ENCODE measurements around the gene CAPN5. TPM values are rescaled to one million over a fixed set of nuclear protein-coding genes. Genes with fewer than 3 reads are reported as not detected.

The CAPN5 gene
- total RNA-seq, 1 experiment from 2014 or later, result 22.3 TPM

GRCh38 chr11:77063861-77064260 is 2.9 kb upstream of the CAPN5 start:
- H3K36me3 Mint-ChIP-seq (ENCODE audit: insufficient read depth, unreplicated experiment), result peaks cover 30% of the 10 kb centered on the region
- peak overlapping the region; percentile 36 for H3K27ac Mint-ChIP-seq (ENCODE audit: unreplicated experiment)
- intact Hi-C loops (cut with micrococcal nuclease; ENCODE audit: unreplicated experiment), result loop anchor here (1.0 kb wide), 1 partner anchor 27 kb away; no protein-coding TSS in a partner anchor
- H3K4me1 Mint-ChIP-seq (ENCODE audit: low read depth, unreplicated experiment), result peaks cover 54% of the 10 kb centered on the region
- no peak for DNase-seq
- H3K27me3 Mint-ChIP-seq (ENCODE audit: unreplicated experiment), result no peaks in the 10 kb centered on the region
- no TSS peak for BruUV-seq (replicated peaks)
- H3K9me3 Mint-ChIP-seq (ENCODE audit: low read depth, unreplicated experiment), result peaks cover 2% of the 10 kb centered on the region
- CTCF ChIA-PET, result interaction anchor here (0.6 to 3.0 kb wide), 5 partner anchors 9 to 143 kb away, joined by 3 to 71 read pairs (median 9); no protein-coding TSS in a partner anchor
- H3K4me3 Mint-ChIP-seq (ENCODE audit: low read depth, unreplicated experiment), result no peak overlapping the region
- no peak for TF ChIP-seq CTCF (IDR thresholded peaks at IDR 0.05; ENCODE audit: unreplicated experiment)

GRCh38 chr11:77064648-77065217 is 2.0 kb upstream of the CAPN5 start:
- intact Hi-C loops (cut with micrococcal nuclease; ENCODE audit: unreplicated experiment), result no loop called here
- no TSS peak for BruUV-seq (replicated peaks)
- CTCF ChIA-PET, result interaction anchor here (2.1 to 2.4 kb wide), 2 partner anchors 22 to 26 kb away, joined by 6 to 8 read pairs; no protein-coding TSS in a partner anchor
- Mint-ChIP-seq H3K9me3 (ENCODE audit: low read depth, unreplicated experiment) (peaks cover 2% of the 10 kb centered on the region), H3K27me3 (ENCODE audit: unreplicated experiment) (no peaks in the 10 kb centered on the region), H3K27ac (ENCODE audit: unreplicated experiment) (no peak overlapping the region), H3K4me3 (ENCODE audit: low read depth, unreplicated experiment) (no peak overlapping the region), H3K4me1 (ENCODE audit: low read depth, unreplicated experiment) (peaks cover 54% of the 10 kb centered on the region), H3K36me3 (ENCODE audit: insufficient read depth, unreplicated experiment) (peaks cover 30% of the 10 kb centered on the region)
- DNase-seq, result no peak
- no peak for TF ChIP-seq CTCF (IDR thresholded peaks at IDR 0.05; ENCODE audit: unreplicated experiment)

DNA sequence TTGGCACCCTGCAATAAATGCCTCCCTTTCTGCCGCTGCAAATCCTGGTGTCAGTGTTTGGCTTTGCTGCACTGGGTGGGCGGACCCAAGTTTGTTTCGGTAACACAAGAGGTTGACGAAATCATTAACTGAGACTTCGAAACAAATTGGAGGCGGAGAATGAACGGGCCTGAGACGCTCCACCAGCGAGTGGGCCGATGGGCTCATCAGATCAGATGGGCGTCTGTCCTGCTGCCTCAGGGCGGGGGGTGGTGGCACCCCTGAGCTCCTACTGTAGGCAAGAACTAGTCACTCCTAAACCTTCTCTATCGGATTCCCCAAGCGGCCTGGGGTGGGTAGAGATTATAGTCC is 918 bp upstream of the CAPN5 start:
- Mint-ChIP-seq H3K4me1 (ENCODE audit: low read depth, unreplicated experiment) (peaks cover 54% of the 10 kb centered on the region), H3K36me3 (ENCODE audit: insufficient read depth, unreplicated experiment) (peaks cover 30% of the 10 kb centered on the region), H3K4me3 (ENCODE audit: low read depth, unreplicated experiment) (peak overlapping the region; percentile 79), H3K27ac (ENCODE audit: unreplicated experiment) (peak overlapping the region; percentile 72), H3K27me3 (ENCODE audit: unreplicated experiment) (no peaks in the 10 kb centered on the region), H3K9me3 (ENCODE audit: low read depth, unreplicated experiment) (peaks cover 2% of the 10 kb centered on the region)
- no peak for TF ChIP-seq CTCF (IDR thresholded peaks at IDR 0.05; ENCODE audit: unreplicated experiment)
- CTCF ChIA-PET, result interaction anchor here (2.1 to 2.4 kb wide), 2 partner anchors 21 to 25 kb away, joined by 6 to 8 read pairs; no protein-coding TSS in a partner anchor
- no peak for DNase-seq
- BruUV-seq (replicated peaks), result no TSS peak
- intact Hi-C loops (cut with micrococcal nuclease; ENCODE audit: unreplicated experiment), result no loop called here

DNA sequence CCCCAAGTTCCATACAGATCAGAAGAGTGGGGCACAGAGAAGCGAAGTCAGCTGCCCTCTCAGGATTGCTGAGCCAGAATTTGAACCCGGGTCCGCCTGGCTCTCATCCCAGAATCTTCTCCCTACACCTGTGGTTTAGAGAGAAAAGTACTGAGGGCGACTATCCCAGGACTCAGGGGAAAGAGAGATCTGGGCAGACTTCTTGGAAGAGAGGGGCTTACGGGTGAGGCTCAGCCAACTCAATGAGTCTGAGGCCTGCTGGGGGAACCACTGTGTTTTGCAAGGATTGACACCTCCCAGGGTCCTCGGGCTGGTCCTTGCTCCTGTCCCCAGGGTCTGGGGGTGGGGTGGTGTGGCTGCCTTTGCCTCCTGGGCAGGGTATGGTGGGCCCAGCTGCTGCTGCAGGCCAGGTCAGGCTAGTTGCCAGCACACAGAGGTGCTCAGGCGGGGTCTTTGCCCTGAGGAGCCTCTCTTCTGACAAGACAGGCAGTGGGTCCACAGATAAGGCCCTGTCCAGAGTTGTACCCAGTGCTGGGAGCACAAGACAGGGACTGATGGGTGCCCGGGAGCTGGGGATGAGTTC is 1.2 kb downstream of the CAPN5 start:
- Mint-ChIP-seq H3K27ac (ENCODE audit: unreplicated experiment) (no peak overlapping the region), H3K36me3 (ENCODE audit: insufficient read depth, unreplicated experiment) (peaks cover 30% of the 10 kb centered on the region), H3K4me3 (ENCODE audit: low read depth, unreplicated experiment) (peak overlapping the region; percentile 79), H3K27me3 (ENCODE audit: unreplicated experiment) (no peaks in the 10 kb centered on the region), H3K4me1 (ENCODE audit: low read depth, unreplicated experiment) (peaks cover 62% of the 10 kb centered on the region), H3K9me3 (ENCODE audit: low read depth, unreplicated experiment) (no peaks in the 10 kb centered on the region)
- DNase-seq, result no peak
- CTCF ChIA-PET, result no interaction called here
- BruUV-seq (replicated peaks), result TSS peak; percentile 30
- TF ChIP-seq CTCF (IDR thresholded peaks at IDR 0.05; ENCODE audit: unreplicated experiment), result no peak
- intact Hi-C loops (cut with micrococcal nuclease; ENCODE audit: unreplicated experiment), result no loop called here

Data from Calu3 (cell line).